Measurements from ENCODE around the gene COX6B2.
A peak's percentile ranks its signal among the peaks of the same experiment; 100 is the strongest.
"Not testable (repeated sequence)": the region's sequence is repeated elsewhere in the genome, so short reads cannot be mapped to it uniquely, and the experiment has no call there.

COX6B2 gene

GRCh38 chr19:55354698-55355212 lies at the start of gene COX6B2:
Gene COX6B2 (minus strand): TSS chr19:55354719. CDS start chr19:55354521, 198 bp downstream.
- no peak for DNase-seq
- intact Hi-C loops (cut with DNase I) = no loop called here

GRCh38 chr19:55402509-55402908 lies 48.0 kb upstream of the COX6B2 start:
- no peak for DNase-seq
- intact Hi-C loops (cut with DNase I) = no loop called here

- intact Hi-C loops (cut with DNase I) = not testable (repeated sequence)
- peak in 1 of 10 donors; percentile 23 for DNase-seq
Measured at GRCh38 chr19:55401390-55401789, 46.9 kb upstream of the COX6B2 start.

GRCh38 chr19:55400281-55401087 lies 46.0 kb upstream of the COX6B2 start:
- intact Hi-C loops (cut with DNase I) = no loop called here
- peak in 1 of 10 donors; percentile 6 for DNase-seq

GRCh38 chr19:55398200-55398925 lies 43.8 kb upstream of the COX6B2 start:
- intact Hi-C loops (cut with DNase I) = no loop called here
- no peak for DNase-seq

- no peak for DNase-seq
- intact Hi-C loops (cut with DNase I) = no loop called here
Measured at GRCh38 chr19:55392820-55393761, 38.6 kb upstream of the COX6B2 start.

GRCh38 chr19:55391702-55392615 lies 37.4 kb upstream of the COX6B2 start:
- no peak for DNase-seq
- intact Hi-C loops (cut with DNase I) = no loop called here

GRCh38 chr19:55391191-55391670 lies 36.7 kb upstream of the COX6B2 start:
- intact Hi-C loops (cut with DNase I) = no loop called here
- DNase-seq = no peak

GRCh38 chr19:55390461-55390880 lies 36.0 kb upstream of the COX6B2 start:
- intact Hi-C loops (cut with DNase I) = no loop called here
- DNase-seq = no peak

- intact Hi-C loops (cut with DNase I) = loop anchor here (5.0 kb wide), 1 partner anchor 73 kb away; the partner anchor contains the start of genes C19orf85 and ISOC2
- DNase-seq = no peak
Measured at GRCh38 chr19:55389386-55390317, 35.1 kb upstream of the COX6B2 start.

GRCh38 chr19:55387736-55388497 lies 33.4 kb upstream of the COX6B2 start:
- intact Hi-C loops (cut with DNase I) = loop anchor here (5.0 kb wide), 1 partner anchor 74 kb away; the partner anchor contains the start of genes C19orf85 and ISOC2
- no peak for DNase-seq

- intact Hi-C loops (cut with DNase I) = loop anchor here (5.0 kb wide), 1 partner anchor 76 kb away; the partner anchor contains the start of genes C19orf85 and ISOC2
- DNase-seq = peak in 1 of 10 donors; percentile 78
Measured at GRCh38 chr19:55386493-55386971, 32.0 kb upstream of the COX6B2 start.

GRCh38 chr19:55385724-55386492 lies 31.4 kb upstream of the COX6B2 start, which contains the start of gene RPL28:
Gene RPL28 (plus strand): TSS chr19:55385932. CDS start chr19:55386358, 426 bp downstream.
- DNase-seq = peak; percentile 98 to 100 (median 99)
- intact Hi-C loops (cut with DNase I) = loop anchor here (1.0 to 5.0 kb wide), 2 partner anchors 22 to 76 kb away; partner anchors contain the start of genes C19orf85 and ISOC2

- peak; percentile 73 to 98 (median 90) for DNase-seq
- intact Hi-C loops (cut with DNase I) = loop anchor here (1.0 to 5.0 kb wide), 4 partner anchors 23 to 83 kb away; partner anchors contain the start of genes C19orf85, ISOC2 and KMT5C
Measured at GRCh38 chr19:55384920-55385723, 30.6 kb upstream of the COX6B2 start.

Data from posterior cingulate gyrus (tissue), 11 donors.